ENCODE data around the gene LAMA2.

The LAMA2 gene

GRCh38 chr6:129490521-129491255 lies 607.8 kb downstream of the LAMA2 start:
- no peak for DNase-seq (ENCODE audit: low read depth, low spot score)

- DNase-seq (ENCODE audit: low read depth, low spot score) = no peak
These were observed 608.5 kb downstream of the LAMA2 start for GRCh38 chr6:129491436-129491835.

- no peak for DNase-seq (ENCODE audit: low read depth, low spot score)
These were observed 609.3 kb downstream of the LAMA2 start for GRCh38 chr6:129492260-129492659.

GRCh38 chr6:129493354-129493902 lies 610.5 kb downstream of the LAMA2 start:
- no peak for DNase-seq (ENCODE audit: low read depth, low spot score)

- no peak for DNase-seq (ENCODE audit: low read depth, low spot score)
These were observed 611.2 kb downstream of the LAMA2 start for GRCh38 chr6:129494099-129494498.

GRCh38 chr6:129494586-129494985 lies 611.6 kb downstream of the LAMA2 start:
- no peak for DNase-seq (ENCODE audit: low read depth, low spot score)

GRCh38 chr6:129495652-129496051 lies 612.7 kb downstream of the LAMA2 start:
- DNase-seq (ENCODE audit: low read depth, low spot score) = no peak

GRCh38 chr6:129497481-129498441 lies 614.8 kb downstream of the LAMA2 start:
- no peak for DNase-seq (ENCODE audit: low read depth, low spot score)

- DNase-seq (ENCODE audit: low read depth, low spot score) = no peak
These were observed 615.6 kb downstream of the LAMA2 start for GRCh38 chr6:129498541-129498940.

GRCh38 chr6:129498950-129499842 lies 616.3 kb downstream of the LAMA2 start:
- DNase-seq (ENCODE audit: low read depth, low spot score) = no peak

GRCh38 chr6:129499843-129500219 lies 616.9 kb downstream of the LAMA2 start:
- no peak for DNase-seq (ENCODE audit: low read depth, low spot score)

GRCh38 chr6:129500958-129501739 lies 618.2 kb downstream of the LAMA2 start:
- DNase-seq (ENCODE audit: low read depth, low spot score) = peak; percentile 28

GRCh38 chr6:129501740-129502660 lies 619.1 kb downstream of the LAMA2 start:
- DNase-seq (ENCODE audit: low read depth, low spot score) = no peak

GRCh38 chr6:129504456-129504855 lies 621.5 kb downstream of the LAMA2 start:
- DNase-seq (ENCODE audit: low read depth, low spot score) = no peak

GRCh38 chr6:129507059-129507807 lies 624.3 kb downstream of the LAMA2 start:
- DNase-seq (ENCODE audit: low read depth, low spot score) = no peak

GRCh38 chr6:129507846-129508245 lies 624.9 kb downstream of the LAMA2 start:
- DNase-seq (ENCODE audit: low read depth, low spot score) = no peak

- no peak for DNase-seq (ENCODE audit: low read depth, low spot score)
These were observed 625.7 kb downstream of the LAMA2 start for GRCh38 chr6:129508477-129509145.

GRCh38 chr6:129510950-129511349 lies 628.0 kb downstream of the LAMA2 start:
- DNase-seq (ENCODE audit: low read depth, low spot score) = no peak

Data from iPS DF 19.7 (cell line).